HG02885 (cell line): ENCODE data around the gene AKR1C2.
"Not testable (repeated sequence)": the region's sequence is repeated elsewhere in the genome, so short reads cannot be mapped to it uniquely, and the experiment has no call there.

Source experiments
- ATAC-seq: cut with Tn5 transposase; IDR thresholded peaks from one replicate; pipeline ENCODE4 v1.9.1; 2021; ENCODE audit warnings: mild to moderate bottlenecking; ENCODE audit not compliant: unreplicated experiment, poor library complexity

The AKR1C2 gene

GRCh38 chr10:5030989-5031388 lies 27.3 kb upstream of the AKR1C2 start:
- no peak for ATAC-seq

DNA sequence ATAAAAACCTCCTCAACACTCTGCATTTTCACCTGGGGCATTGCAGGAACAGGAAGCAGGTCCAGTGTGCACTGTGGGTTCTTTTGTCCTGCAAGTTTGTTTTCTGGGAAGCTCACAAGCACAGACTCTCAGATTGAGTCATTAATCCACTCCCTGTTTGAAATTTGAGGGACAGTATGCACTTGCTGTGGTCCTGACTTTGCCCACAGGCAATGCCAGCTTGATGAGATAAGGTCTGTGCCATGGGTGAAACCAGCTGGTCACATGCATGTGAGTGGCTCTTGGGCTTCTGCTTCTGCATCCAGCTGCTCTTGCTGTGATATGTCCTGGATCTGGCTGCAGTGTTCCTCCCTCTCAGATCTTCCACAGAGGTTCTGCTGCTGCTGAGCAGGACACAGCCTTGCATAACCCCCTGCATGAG lies 21.8 kb upstream of the AKR1C2 start:
- ATAC-seq = not testable (repeated sequence)

- no peak for ATAC-seq
These were observed 19.6 kb upstream of the AKR1C2 start for GRCh38 chr10:5023177-5023805.

DNA sequence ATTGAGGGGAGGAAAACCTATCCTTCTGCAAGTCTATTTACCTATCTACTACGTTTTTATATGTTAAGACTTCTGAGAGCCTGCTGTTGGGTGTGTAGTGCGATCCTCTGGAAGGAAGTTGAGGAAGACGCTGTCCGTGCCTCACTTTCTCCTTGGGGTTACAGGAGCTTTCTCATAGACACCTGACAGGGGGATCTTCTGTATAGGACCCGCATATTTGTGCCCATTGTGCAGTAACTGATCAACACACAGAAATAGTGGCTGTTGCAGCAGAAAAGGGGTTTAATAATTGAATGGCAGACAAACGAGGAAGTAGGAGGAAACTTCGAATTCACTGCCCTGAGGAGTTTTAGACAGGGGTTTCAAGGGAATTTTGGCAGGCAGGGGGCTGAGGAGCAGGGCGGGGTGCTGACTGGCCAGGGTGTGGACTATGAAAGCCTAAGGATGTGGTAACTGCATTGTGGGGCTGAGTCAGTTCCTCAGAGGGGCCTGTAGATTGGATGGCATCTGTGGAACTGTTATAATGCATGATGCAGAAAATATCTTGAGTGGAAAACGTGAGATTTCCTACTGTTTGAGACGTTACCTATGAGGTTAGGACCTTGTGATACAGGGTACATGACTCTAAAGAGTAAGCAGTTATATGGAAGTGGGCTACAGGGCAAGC lies 18.1 kb upstream of the AKR1C2 start:
- ATAC-seq = not testable (repeated sequence)

DNA sequence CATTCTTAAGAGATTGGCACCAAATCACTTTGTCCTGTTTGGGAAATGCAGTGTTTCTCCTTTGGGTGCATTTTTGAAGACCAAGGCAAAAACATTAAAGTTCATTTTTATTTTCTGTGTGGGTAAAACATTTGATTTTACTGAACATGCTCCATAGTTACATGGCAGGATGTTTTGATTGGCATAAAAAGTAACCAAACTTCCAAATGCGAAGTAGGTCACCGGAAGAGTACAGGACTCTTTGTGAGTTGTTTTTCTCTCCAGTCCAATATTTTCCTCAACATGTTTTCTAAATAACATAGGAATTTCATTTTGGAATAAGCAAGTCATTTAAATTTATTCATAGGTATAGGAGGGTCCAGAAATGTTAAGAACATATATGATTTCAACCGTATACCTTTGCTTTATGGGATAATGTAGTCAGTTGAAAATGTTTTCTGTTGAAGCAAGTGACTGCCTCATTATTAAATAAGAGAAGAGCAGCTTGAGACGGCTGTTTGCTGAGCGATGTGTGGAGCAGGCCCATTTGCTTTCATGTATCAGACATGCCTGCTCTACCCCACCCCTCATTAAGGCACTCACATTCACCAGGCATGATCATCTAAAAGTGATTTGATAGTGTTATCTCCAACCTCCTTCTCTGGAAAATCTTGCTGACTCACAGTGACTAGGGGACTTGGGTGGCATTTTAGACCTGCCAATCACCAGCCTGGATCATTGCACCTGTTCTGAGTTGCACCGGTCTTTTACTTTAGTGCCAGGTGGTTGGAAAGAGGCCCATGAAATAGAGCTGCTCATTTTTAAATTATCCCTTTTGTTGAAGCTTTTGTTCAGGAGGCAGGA lies 16.3 kb upstream of the AKR1C2 start:
- ATAC-seq = not testable (repeated sequence)

DNA sequence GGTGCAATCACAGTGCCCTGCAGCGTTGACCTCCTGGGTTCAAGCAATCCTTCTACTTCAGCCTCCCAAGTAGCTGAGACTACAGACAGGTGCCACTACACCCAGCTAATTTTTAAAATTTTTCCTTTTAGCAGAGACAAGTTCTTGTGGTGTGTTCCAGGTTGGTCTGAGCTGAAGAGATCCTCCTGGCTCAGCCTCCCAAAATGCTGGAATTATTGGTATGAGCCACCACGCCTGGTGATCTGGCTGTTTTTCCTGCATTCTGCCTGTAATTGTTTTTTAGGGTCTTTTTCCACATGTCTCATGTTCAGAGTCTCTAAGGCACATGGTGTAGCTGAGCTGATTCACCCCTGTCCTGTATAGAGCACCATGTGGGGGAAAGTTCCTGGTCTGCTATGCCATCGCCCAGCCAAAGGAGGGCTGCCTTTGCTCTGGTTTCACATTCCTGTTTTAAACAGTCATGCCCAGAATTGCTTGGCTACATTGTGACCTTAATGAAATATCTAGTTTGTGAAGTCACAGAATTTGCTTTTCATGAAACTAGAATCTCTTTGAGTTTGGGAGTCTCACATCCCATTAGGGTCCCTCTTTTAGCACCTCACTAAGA lies 15.1 kb upstream of the AKR1C2 start:
- ATAC-seq = not testable (repeated sequence)

- no peak for ATAC-seq
These were observed 14.5 kb upstream of the AKR1C2 start for GRCh38 chr10:5018134-5018533.

GRCh38 chr10:5014936-5015335 lies 11.3 kb upstream of the AKR1C2 start:
- ATAC-seq = no peak

DNA sequence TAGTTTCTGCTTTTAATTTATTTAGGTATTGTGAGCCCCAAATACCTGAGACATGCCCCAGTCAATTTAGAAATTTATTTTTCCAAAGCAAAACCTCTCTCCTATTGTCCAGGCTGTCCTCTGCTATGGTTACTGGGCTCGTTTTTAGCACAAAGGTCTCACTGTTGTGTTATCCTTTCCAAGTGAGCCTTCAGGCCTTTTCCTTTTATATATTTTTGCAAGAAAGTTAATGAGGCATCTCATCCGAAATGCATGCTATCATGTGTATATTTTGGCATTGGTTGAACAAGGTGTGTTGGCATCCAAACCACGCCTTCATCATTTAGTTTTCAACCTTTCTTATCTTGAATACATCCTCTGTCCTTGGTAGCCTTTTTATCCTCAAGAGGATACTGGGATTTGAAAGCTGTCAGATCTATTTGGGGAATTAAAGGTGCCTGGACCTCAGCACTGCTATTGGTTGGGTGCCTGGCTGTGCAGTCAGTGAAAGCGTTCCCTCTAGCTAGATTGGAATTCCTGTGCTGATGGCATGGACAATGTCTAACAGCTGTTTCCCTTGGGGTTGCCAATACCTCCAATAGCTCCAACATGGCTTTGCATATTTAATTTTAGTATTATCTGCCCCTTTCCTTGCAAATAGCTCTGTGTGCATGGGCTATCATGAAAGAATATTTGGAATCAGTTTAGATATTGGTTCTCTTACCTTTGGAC lies 10.7 kb upstream of the AKR1C2 start:
- ATAC-seq = not testable (repeated sequence)

DNA sequence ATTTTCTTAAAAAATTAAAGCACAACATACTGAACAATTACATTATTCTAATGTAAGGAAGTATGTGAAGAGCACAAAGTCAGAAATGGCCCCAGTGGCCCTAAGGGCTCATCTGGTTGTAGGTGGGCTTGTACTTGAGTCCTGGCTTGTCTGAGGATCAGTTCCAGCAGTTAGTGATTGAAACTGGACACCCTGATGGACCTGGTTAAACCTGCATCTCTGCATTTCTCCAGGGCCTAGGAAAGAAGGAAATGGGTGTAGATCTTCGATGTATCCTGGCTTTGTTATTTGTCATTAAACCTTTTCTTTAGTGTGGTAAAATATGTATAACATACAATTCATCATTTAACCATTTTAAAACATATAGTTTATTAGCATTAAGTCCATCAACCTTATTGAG lies 9.7 kb upstream of the AKR1C2 start:
- ATAC-seq = no peak

- no peak for ATAC-seq
These were observed 8.9 kb upstream of the AKR1C2 start for GRCh38 chr10:5012595-5012994.

DNA sequence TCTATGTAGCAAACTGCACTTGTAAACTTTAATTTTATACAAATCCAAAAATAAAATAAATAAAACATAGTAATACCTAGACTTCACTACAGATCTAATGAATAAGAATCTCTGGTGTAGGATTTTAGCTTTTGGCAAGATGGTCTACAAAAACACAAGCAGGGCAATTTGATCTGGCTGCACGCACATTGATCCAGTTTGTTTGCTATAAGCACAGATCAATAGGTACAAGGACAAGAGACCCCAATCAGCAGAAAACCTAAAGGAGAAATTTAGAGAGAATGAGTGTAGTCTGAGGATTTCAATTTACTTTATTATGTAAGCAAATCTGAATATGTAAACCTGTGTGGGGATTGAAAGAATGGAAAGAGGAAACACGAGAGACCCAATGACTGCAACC lies 7.7 kb upstream of the AKR1C2 start:
- ATAC-seq = not testable (repeated sequence)

- not testable (repeated sequence) for ATAC-seq
These were observed 6.4 kb upstream of the AKR1C2 start for GRCh38 chr10:5010043-5010442.

DNA sequence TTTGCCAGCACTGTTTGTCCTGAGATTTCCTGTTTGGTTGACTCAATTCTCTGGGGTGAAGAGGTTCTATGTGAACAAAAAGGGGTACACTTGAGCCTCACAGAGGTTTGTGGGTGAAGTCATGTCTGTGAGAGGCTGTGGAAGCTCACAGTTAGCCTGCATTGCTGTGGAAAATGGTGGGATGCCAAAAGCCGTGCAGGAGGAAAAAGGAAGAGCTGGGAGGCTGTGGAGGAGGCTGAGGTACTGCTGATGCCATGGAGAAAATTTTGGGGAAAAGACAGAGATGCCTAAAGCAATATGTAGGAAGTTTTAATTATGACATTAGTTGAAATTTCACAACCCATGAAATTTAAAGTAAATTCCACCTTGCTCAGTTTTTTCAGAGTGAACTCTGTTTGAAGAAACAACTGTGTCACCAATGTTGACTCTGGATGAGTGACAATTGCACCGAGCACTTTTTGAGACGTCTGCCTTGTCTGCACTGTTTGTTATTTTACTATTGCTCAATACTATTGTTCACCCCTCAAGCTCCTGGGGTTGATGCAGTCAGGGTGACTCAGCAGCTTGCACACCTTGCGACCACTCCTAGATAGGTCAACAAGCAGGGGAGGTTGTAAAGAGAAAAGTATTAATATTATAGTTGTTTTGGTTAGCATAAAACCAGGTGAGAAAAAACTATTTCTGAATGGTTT lies 5.3 kb upstream of the AKR1C2 start:
- ATAC-seq = not testable (repeated sequence)

- not testable (repeated sequence) for ATAC-seq
These were observed 844 bp upstream of the AKR1C2 start for GRCh38 chr10:5004501-5004900.

DNA sequence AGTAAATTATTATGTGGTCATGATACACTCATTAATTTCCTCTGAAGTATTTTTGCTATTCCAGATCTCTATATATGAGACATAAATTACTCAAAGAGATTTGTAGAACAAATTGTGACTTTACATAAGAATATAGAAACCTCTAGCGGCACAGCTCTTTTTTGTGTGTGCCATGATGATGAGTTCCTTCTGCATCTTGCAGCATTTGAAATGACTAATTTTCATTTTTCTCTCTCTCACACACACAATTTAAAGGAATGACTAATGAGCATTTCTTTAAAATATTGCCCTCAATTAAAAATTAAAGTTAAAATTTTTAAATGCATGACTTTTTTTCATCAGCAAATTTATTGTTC lies 351 bp upstream of the AKR1C2 start:
- ATAC-seq = not testable (repeated sequence)

- no peak for ATAC-seq
These were observed 1.5 kb downstream of the AKR1C2 start for GRCh38 chr10:5002013-5002727.

DNA sequence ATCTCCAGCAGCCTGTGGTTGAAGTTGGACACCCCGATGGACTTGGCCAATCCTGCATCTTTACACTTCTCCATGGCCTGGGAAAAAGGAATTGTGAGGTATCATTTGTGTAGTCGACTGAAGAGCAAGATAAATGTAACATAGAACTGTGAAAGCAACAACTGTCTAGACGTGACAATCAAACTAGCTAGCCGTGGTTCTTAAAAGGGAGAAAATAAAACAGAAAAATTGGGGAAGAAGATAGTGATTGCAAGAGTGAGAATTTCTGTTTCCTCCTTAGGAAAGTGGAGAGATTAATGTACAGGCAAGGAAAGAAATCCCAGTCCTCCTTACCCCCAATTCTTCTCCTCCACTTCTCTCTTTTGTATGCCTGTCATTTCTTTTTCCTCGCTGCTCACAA lies 5.0 kb downstream of the AKR1C2 start:
- no peak for ATAC-seq

- not testable (repeated sequence) for ATAC-seq
These were observed 9.4 kb downstream of the AKR1C2 start for GRCh38 chr10:4994260-4994659.
